Activated T-cell treated with anti-CD3 and anti-CD28 coated beads, Interleukin-2, amount 50 U/mL, for 72 hours (primary cell): ENCODE data around the gene SEMA7A. TPM values are rescaled to one million over a fixed set of nuclear protein-coding genes. Genes with fewer than 3 reads are reported as not detected.
A peak's percentile ranks its signal among the peaks of the same experiment; 100 is the strongest.
"Not testable (repeated sequence)": the region's sequence is repeated elsewhere in the genome, so short reads cannot be mapped to it uniquely, and the experiment has no call there.

ENCODE experiments used
- ATAC-seq, 2 donors: fragments of 150-1000 bp; cut with Tn5 transposase; replicated peaks in 1 of 2; 2 replicates each; pipeline ENCODE4 v1.10.0; 2021; ENCODE audit warnings: moderate library complexity in 2 of 2, mild to moderate bottlenecking in 1 of 2
- DNase-seq, 2 donors: peaks; one replicate each; pipeline ENCODE4 v3.0.0; 2021 to 2022; ENCODE audit warnings: mixed read lengths in 1 of 2
- H3K27ac Mint-ChIP-seq: one replicate; pipeline ENCODE4 v1.8.0; 2022; ENCODE audit warnings: mild to moderate bottlenecking, moderate library complexity, mixed read lengths
- H3K27me3 Mint-ChIP-seq: one replicate; pipeline ENCODE4 v1.8.0; 2022; ENCODE audit warnings: low read depth, mixed read lengths
- H3K36me3 Mint-ChIP-seq, 2 donors: one replicate each; pipeline ENCODE4 v1.8.0; 2022; ENCODE audit warnings: mixed read lengths in 2 of 2, mild to moderate bottlenecking in 1 of 2; ENCODE audit not compliant: insufficient read depth in 2 of 2
- H3K4me1 Mint-ChIP-seq: one replicate; pipeline ENCODE4 v1.8.0; 2022; ENCODE audit warnings: low read depth, mixed read lengths
- H3K4me3 Mint-ChIP-seq, 2 donors: one replicate each; pipeline ENCODE4 v1.8.0; 2022; ENCODE audit warnings: mild to moderate bottlenecking in 2 of 2, mixed read lengths in 2 of 2, moderate library complexity in 2 of 2
- H3K9me3 Mint-ChIP-seq, 2 donors: one replicate each; pipeline ENCODE4 v1.8.0; 2022; ENCODE audit warnings: mixed read lengths in 2 of 2
- total RNA-seq, 2 donors: library from RNA; stranded (reverse); gene quantifications; one replicate each; pipeline ENCODE4 v1.2.3, GENCODE V29; 2022

Gene SEMA7A
- total RNA-seq, 2 donors from 2014 or later, result 46.7 to 57.1 TPM

GRCh38 chr15:74460871-74461846 lies 27.4 kb upstream of the SEMA7A start, which contains the start of gene UBL7:
UBL7 (minus strand) TSS chr15:74461160; CDS start chr15:74458867, 2,293 bp downstream.
- Mint-ChIP-seq H3K4me1 (peaks cover 61% of the 10 kb centered on the region), H3K27me3 (no peaks in the 10 kb centered on the region), H3K36me3 (peaks cover 12% of the 10 kb centered on the region in 2 donors), H3K4me3 (peak within 1 kb of the TSS; percentile 99), H3K27ac (peak within 1 kb of the TSS; percentile 92), H3K9me3 (peaks cover 6 to 7% of the 10 kb centered on the region in 2 donors)
- DNase-seq (peak; percentile 97 to 98), ATAC-seq (peak; percentile 96 to 97)

- Mint-ChIP-seq H3K36me3 (peaks cover 11 to 14% of the 10 kb centered on the region in 2 donors), H3K27ac (peak overlapping the region; percentile 92), H3K27me3 (no peaks in the 10 kb centered on the region), H3K9me3 (peaks cover 6 to 7% of the 10 kb centered on the region in 2 donors), H3K4me3 (peak overlapping the region; percentile 99), H3K4me1 (peaks cover 61% of the 10 kb centered on the region)
- DNase-seq, result no peak
- ATAC-seq, result no peak
Observed at GRCh38 chr15:74460298-74460697, 26.5 kb upstream of the SEMA7A start.

- H3K4me1 Mint-ChIP-seq, result peaks cover 61% of the 10 kb centered on the region
- H3K27me3 Mint-ChIP-seq, H3K9me3 Mint-ChIP-seq, ATAC-seq, DNase-seq: not testable (repeated sequence)
- peaks cover 9 to 14% of the 10 kb centered on the region in 2 donors for H3K36me3 Mint-ChIP-seq
- peak overlapping the region; percentile 92 for H3K27ac Mint-ChIP-seq
- peak overlapping the region; percentile 99 for H3K4me3 Mint-ChIP-seq
Observed at GRCh38 chr15:74459798-74460197, 26.0 kb upstream of the SEMA7A start.

- peaks cover 60% of the 10 kb centered on the region for H3K4me1 Mint-ChIP-seq
Observed at GRCh38 chr15:74458473-74458872, 24.7 kb upstream of the SEMA7A start.

GRCh38 chr15:74457036-74457435 lies 23.3 kb upstream of the SEMA7A start:
- ATAC-seq, H3K36me3 Mint-ChIP-seq, DNase-seq, H3K9me3 Mint-ChIP-seq, H3K27ac Mint-ChIP-seq, H3K4me3 Mint-ChIP-seq, H3K27me3 Mint-ChIP-seq: not testable (repeated sequence)
- peaks cover 50% of the 10 kb centered on the region for H3K4me1 Mint-ChIP-seq

More at GRCh38 chr15:74458473-74458872, 24.7 kb upstream of the SEMA7A start:
- H3K9me3 Mint-ChIP-seq, result peaks cover 0 to 2% of the 10 kb centered on the region in 2 donors
- H3K4me3 Mint-ChIP-seq, result no peak overlapping the region
- no peak overlapping the region for H3K27ac Mint-ChIP-seq
- DNase-seq (no peak), ATAC-seq (no peak)
- H3K36me3 Mint-ChIP-seq, result peaks cover 4 to 8% of the 10 kb centered on the region in 2 donors
- H3K27me3 Mint-ChIP-seq, result no peaks in the 10 kb centered on the region

- peaks cover 36% of the 10 kb centered on the region for H3K4me1 Mint-ChIP-seq
- no peaks in the 10 kb centered on the region for H3K27me3 Mint-ChIP-seq
- H3K4me3 Mint-ChIP-seq, result peak overlapping the region in 1 of 2 donors; percentile 29
- peak overlapping the region; percentile 70 for H3K27ac Mint-ChIP-seq
- peaks cover 7% of the 10 kb centered on the region in 2 donors for H3K36me3 Mint-ChIP-seq
- DNase-seq (no peak), ATAC-seq (no peak)
- no peaks in the 10 kb centered on the region for H3K9me3 Mint-ChIP-seq
Observed at GRCh38 chr15:74454764-74455500, 21.2 kb upstream of the SEMA7A start.

- Mint-ChIP-seq H3K36me3 (peaks cover 7% of the 10 kb centered on the region in 2 donors), H3K9me3 (no peaks in the 10 kb centered on the region), H3K27me3 (no peaks in the 10 kb centered on the region), H3K27ac (peak overlapping the region; percentile 70), H3K4me3 (peak overlapping the region in 1 of 2 donors; percentile 29), H3K4me1 (peaks cover 34% of the 10 kb centered on the region)
- DNase-seq (no peak), ATAC-seq (peak in 1 of 2 donors; percentile 53)
Observed at GRCh38 chr15:74453925-74454763, 20.4 kb upstream of the SEMA7A start.

GRCh38 chr15:74451861-74452835 lies 18.4 kb upstream of the SEMA7A start:
- Mint-ChIP-seq H3K36me3 (peaks cover 11% of the 10 kb centered on the region in 2 donors), H3K27ac (no peak overlapping the region), H3K4me1 (peaks cover 26% of the 10 kb centered on the region)

GRCh38 chr15:74451322-74451721 lies 17.6 kb upstream of the SEMA7A start:
- Mint-ChIP-seq H3K27me3 (no peaks in the 10 kb centered on the region), H3K9me3 (no peaks in the 10 kb centered on the region), H3K27ac (no peak overlapping the region), H3K36me3 (peaks cover 11% of the 10 kb centered on the region in 2 donors), H3K4me1 (peaks cover 25% of the 10 kb centered on the region), H3K4me3 (no peak overlapping the region)
- DNase-seq (no peak), ATAC-seq (no peak)

More at GRCh38 chr15:74451861-74452835, 18.4 kb upstream of the SEMA7A start:
- ATAC-seq (no peak), DNase-seq (no peak)
- H3K9me3 Mint-ChIP-seq, result no peaks in the 10 kb centered on the region
- H3K4me3 Mint-ChIP-seq, result no peak overlapping the region
- H3K27me3 Mint-ChIP-seq, result no peaks in the 10 kb centered on the region

GRCh38 chr15:74449643-74450205 lies 16.0 kb upstream of the SEMA7A start:
- Mint-ChIP-seq H3K36me3 (peaks cover 9 to 12% of the 10 kb centered on the region in 2 donors), H3K27ac (no peak overlapping the region), H3K9me3 (no peaks in the 10 kb centered on the region), H3K4me3 (no peak overlapping the region), H3K4me1 (peaks cover 14% of the 10 kb centered on the region), H3K27me3 (no peaks in the 10 kb centered on the region)
- ATAC-seq, result no peak
- no peak for DNase-seq

- Mint-ChIP-seq H3K27ac (no peak overlapping the region), H3K27me3 (no peaks in the 10 kb centered on the region), H3K36me3 (peaks cover 9 to 13% of the 10 kb centered on the region in 2 donors), H3K9me3 (no peaks in the 10 kb centered on the region), H3K4me3 (no peak overlapping the region), H3K4me1 (peaks cover 7% of the 10 kb centered on the region)
- DNase-seq (no peak), ATAC-seq (no peak)
Observed at GRCh38 chr15:74449095-74449494, 15.3 kb upstream of the SEMA7A start.
